ENCODE data around the gene NOL11. TPM values are rescaled to one million over a fixed set of nuclear protein-coding genes. Genes with fewer than 3 reads are reported as not detected.

NOL11 gene
- total and polyA plus RNA-seq, 2 of the 4 experiments (the other 2 are of a cell fraction), result 26.2 to 58.3 TPM

- Histone ChIP-seq H3K27me3 (ENCODE audit: control insufficient read depth, insufficient read depth, low read length) (no peaks in the 10 kb centered on the region), H2BK15ac (ENCODE audit: low read depth, low read length) (no peak overlapping the region), H3K9me3 (ENCODE audit: control insufficient read depth, insufficient read depth, low read length) (no peaks in the 10 kb centered on the region), H2AFZ (replicated peaks; ENCODE audit: low read length, poor library complexity) (no peak overlapping the region), H3K4me3 (ENCODE audit: insufficient read depth, low read depth, low read length) (no peak overlapping the region), H2BK20ac (ENCODE audit: low read depth, low read length) (no peak overlapping the region), H3K4ac (ENCODE audit: low read depth, low read length) (no peak overlapping the region), H3K9ac (ENCODE audit: low read depth, low read length) (no peak overlapping the region), H4K91ac (ENCODE audit: insufficient read depth, low read depth, low read length) (no peak overlapping the region), H3K18ac (ENCODE audit: low read depth, low read length) (no peak overlapping the region), H3K4me2 (ENCODE audit: low read depth, low read length) (no peak overlapping the region), H3K4me1 (ENCODE audit: control insufficient read depth, insufficient read depth, low read length) (no peaks in the 10 kb centered on the region; the same call in 1 of the 2 replicates), H2BK120ac (ENCODE audit: low read depth, low read length) (no peak overlapping the region), H3K27ac (ENCODE audit: insufficient read depth, low read length) (no peak overlapping the region), H3K56ac (ENCODE audit: extremely low read depth, insufficient read depth, low read length) (no peak overlapping the region), H4K5ac (ENCODE audit: low read depth, low read length) (no peak overlapping the region), H4K20me1 (ENCODE audit: insufficient read depth, low read length) (no peaks in the 10 kb centered on the region), H3K36me3 (ENCODE audit: control insufficient read depth, insufficient read depth, low read length) (no peaks in the 10 kb centered on the region), H3K9me1 (ENCODE audit: insufficient read depth, low read length) (no peaks in the 10 kb centered on the region; the same call in 1 of the 2 replicates), H3K79me1 (ENCODE audit: low read depth in 1 of 2, low read length in 2 of 2) (no peaks in the 10 kb centered on the region), H3K23ac (ENCODE audit: low read depth, low read length) (no peak overlapping the region), H2AK9ac (replicated peaks; ENCODE audit: low read depth, low read length, poor library complexity) (no peak overlapping the region), H3K14ac (replicated peaks; ENCODE audit: low read depth, low read length) (no peak overlapping the region), H4K8ac (ENCODE audit: low read depth in 2 of 2, low read length in 2 of 2) (no peak overlapping the region), H2BK5ac (ENCODE audit: low read depth, low read length, poor library complexity, severe bottlenecking) (no peak overlapping the region), H2AK5ac (ENCODE audit: low read depth, low read length) (no peak overlapping the region)
- no TSS peak for BruUV-seq (replicated peaks)
- in situ Hi-C loops (cut with MboI; ENCODE audit: low sequenced_read_pairs) (no loop called here), dilution Hi-C loops (cut with HindIII; ENCODE audit: low sequenced_read_pairs, unreplicated experiment) (no loop called here), intact Hi-C loops (cut with micrococcal nuclease) (no loop called here)
- no peak for ATAC-seq (ENCODE audit: low read depth)
- DNase-seq, result no peak
- no CpG with 5 or more reads among the region's 4 CpGs for WGBS, 2 experiments (ENCODE audit: extremely low coverage in 2 of 2, insufficient read length in 1 of 2)
- ChIA-PET POLR2A (ENCODE audit: unreplicated experiment) (no interaction called here), CTCF (no interaction called here)
- no peak for TF ChIP-seq POLR2A (IDR thresholded peaks at IDR 0.05; ENCODE audit: low read depth, low read length)
- TF ChIP-seq RCOR1 (IDR thresholded peaks at IDR 0.05; ENCODE audit: insufficient replicate concordance, low read length), result no peak
- TF ChIP-seq FOS (IDR thresholded peaks at IDR 0.05; ENCODE audit: low read depth, low read length), result no peak
- TF ChIP-seq CEBPB (IDR thresholded peaks at IDR 0.05; ENCODE audit: low read depth, low read length), result no peak
- TF ChIP-seq, protein P1, sequence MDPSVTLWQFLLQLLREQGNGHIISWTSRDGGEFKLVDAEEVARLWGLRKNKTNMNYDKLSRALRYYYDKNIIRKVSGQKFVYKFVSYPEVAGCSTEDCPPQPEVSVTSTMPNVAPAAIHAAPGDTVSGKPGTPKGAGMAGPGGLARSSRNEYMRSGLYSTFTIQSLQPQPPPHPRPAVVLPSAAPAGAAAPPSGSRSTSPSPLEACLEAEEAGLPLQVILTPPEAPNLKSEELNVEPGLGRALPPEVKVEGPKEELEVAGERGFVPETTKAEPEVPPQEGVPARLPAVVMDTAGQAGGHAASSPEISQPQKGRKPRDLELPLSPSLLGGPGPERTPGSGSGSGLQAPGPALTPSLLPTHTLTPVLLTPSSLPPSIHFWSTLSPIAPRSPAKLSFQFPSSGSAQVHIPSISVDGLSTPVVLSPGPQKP (IDR thresholded peaks at IDR 0.05; ENCODE audit: borderline replicate concordance, low read depth, low read length), result no peak
- no peak for TF ChIP-seq USF2 (IDR thresholded peaks at IDR 0.05; ENCODE audit: low read depth, low read length)
- no peak for TF ChIP-seq SMC3 (IDR thresholded peaks at IDR 0.05; ENCODE audit: low read depth, low read length)
- TF ChIP-seq CHD1 (IDR thresholded peaks at IDR 0.05; ENCODE audit: low read depth, low read length), result no peak
- no peak for TF ChIP-seq MAFK (IDR thresholded peaks at IDR 0.05; ENCODE audit: low read depth, low read length)
- TF ChIP-seq MAZ (IDR thresholded peaks at IDR 0.05; ENCODE audit: borderline replicate concordance, low read depth, low read length), result no peak
- TF ChIP-seq BHLHE40 (IDR thresholded peaks at IDR 0.05; ENCODE audit: low read depth, low read length), result no peak
- TF ChIP-seq RAD21 (IDR thresholded peaks at IDR 0.05; ENCODE audit: low read length), result no peak
Measured at GRCh38 chr17:67676305-67676704, 41.4 kb upstream of the NOL11 start.
